Adrenal gland (tissue), 5 donors: ENCODE results near the gene RANBP6.

Experiments used
- POLR2A ChIP-seq, 2 donors: fragments of 450-650 bp; IDR thresholded peaks; one replicate each; pipeline ENCODE4 v1.6.1; 2017; ENCODE audit warnings: antibody characterized with exemption in 2 of 2, mild to moderate bottlenecking in 2 of 2, moderate library complexity in 1 of 2
- TF ChIP-seq, protein P1 (sequence below), 6 experiments: fragments of 450-650 bp in 4 of 6; fragments of 200-600 bp in 2 of 6; sonication (generic) in 1 of 6; IDR thresholded peaks; 1 replicate in 5 of 6; 2 replicates in 1 of 6; pipeline versions ENCODE4 v1.5.1 to v1.8.0; 2016 to 2021; ENCODE audit warnings: antibody characterized with exemption in 6 of 6, mild to moderate bottlenecking in 2 of 6, moderate library complexity in 1 of 6
- donor health status: DM: no; HTN: no; CAD: no.

DNA sequence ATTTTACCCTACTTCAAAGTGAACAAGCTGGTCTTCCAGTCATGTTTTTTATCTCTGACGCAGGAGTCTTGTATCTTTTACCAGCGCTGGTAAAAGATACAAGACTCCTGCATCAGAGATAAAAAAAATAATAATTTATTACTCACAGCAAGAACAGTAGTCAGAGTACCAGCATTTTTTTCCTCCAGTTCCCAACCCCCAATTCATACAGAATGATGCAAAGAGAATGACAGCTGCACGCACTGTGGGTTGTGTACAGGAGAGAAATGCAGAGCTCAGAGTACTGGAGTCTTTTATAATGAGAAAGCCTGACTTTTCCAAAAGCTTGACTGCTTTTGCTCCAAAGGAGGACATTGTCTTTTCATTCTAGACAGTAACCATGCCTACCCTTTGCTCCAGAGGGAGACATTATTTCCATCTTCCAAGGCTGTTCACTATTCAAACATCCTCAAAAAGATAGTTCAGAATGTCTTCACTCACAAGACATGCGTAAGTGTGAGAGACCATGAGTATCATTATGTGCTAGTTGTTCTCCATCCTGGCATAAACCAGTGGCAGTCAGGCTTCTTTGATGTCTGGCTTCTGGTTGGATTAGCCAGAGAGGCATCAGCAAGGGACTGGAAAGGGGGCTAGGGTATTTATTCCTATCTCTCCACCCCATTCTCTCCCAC, 14.3 kb upstream of the RANBP6 start:
- TF ChIP-seq, protein P1, sequence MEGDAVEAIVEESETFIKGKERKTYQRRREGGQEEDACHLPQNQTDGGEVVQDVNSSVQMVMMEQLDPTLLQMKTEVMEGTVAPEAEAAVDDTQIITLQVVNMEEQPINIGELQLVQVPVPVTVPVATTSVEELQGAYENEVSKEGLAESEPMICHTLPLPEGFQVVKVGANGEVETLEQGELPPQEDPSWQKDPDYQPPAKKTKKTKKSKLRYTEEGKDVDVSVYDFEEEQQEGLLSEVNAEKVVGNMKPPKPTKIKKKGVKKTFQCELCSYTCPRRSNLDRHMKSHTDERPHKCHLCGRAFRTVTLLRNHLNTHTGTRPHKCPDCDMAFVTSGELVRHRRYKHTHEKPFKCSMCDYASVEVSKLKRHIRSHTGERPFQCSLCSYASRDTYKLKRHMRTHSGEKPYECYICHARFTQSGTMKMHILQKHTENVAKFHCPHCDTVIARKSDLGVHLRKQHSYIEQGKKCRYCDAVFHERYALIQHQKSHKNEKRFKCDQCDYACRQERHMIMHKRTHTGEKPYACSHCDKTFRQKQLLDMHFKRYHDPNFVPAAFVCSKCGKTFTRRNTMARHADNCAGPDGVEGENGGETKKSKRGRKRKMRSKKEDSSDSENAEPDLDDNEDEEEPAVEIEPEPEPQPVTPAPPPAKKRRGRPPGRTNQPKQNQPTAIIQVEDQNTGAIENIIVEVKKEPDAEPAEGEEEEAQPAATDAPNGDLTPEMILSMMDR (IDR thresholded peaks at IDR 0.05): no peak
- no peak for TF ChIP-seq POLR2A (IDR thresholded peaks at IDR 0.05)
